AG04450 (cell line): ENCODE data around the gene XKR7. TPM values are rescaled to one million over a fixed set of nuclear protein-coding genes. Genes with fewer than 3 reads are reported as not detected.

Source experiments
- CTCF ChIA-PET: fragments of 300-600, 350-600 bp; formaldehyde crosslinking; extraction: SDS; loops from one replicate; lab custom pipeline; 2022; ENCODE audit warnings: antibody characterized with exemption, inconsistent platforms; lab: Charles Lee
- POLR2A ChIA-PET: fragments of 350-600 bp; formaldehyde crosslinking; extraction: SDS; loops from one replicate; lab custom pipeline; 2021; ENCODE audit warnings: antibody characterized with exemption, inconsistent platforms; lab: Yijun Ruan, JAX
- DNase-seq: peaks from one replicate; pipeline ENCODE4 v3.0.0-alpha.2; 2011; ENCODE audit warnings: low read depth, low spot score
- H3K27ac ChIP-seq: one replicate; pipeline ENCODE4 v1.5.1; 2012; ENCODE audit warnings: low read depth, low read length, control low read depth
- H3K27me3 ChIP-seq: one replicate; pipeline ENCODE4 v1.6.0; 2012; ENCODE audit warnings: low read length; ENCODE audit not compliant: control insufficient read depth, insufficient read depth
- H3K4me3 ChIP-seq: 2 replicates; pipeline ENCODE4 v1.5.1; 2011; ENCODE audit warnings: mild to moderate bottlenecking, low read depth, low read length, control low read depth
- H3K9me3 ChIP-seq: 2 replicates; pipeline ENCODE4 v1.5.1; 2012; ENCODE audit warnings: low read length; ENCODE audit not compliant: control insufficient read depth, insufficient read depth
- polyA plus RNA-seq: library from polyadenylated mRNA; depleted of rRNA; stranded (reverse); fragments of >200 nt; gene quantifications from 2 replicates; pipeline ENCODE4 v1.2.3, GENCODE V29; 2011
- TF ChIP-seq, protein P1 (sequence below): IDR thresholded peaks from 2 replicates; pipeline ENCODE4 v1.5.1; 2011; ENCODE audit warnings: low read depth, low read length, control low read depth, inconsistent platforms

Gene XKR7
- polyA plus RNA-seq, 1 experiment, result not detected

DNA sequence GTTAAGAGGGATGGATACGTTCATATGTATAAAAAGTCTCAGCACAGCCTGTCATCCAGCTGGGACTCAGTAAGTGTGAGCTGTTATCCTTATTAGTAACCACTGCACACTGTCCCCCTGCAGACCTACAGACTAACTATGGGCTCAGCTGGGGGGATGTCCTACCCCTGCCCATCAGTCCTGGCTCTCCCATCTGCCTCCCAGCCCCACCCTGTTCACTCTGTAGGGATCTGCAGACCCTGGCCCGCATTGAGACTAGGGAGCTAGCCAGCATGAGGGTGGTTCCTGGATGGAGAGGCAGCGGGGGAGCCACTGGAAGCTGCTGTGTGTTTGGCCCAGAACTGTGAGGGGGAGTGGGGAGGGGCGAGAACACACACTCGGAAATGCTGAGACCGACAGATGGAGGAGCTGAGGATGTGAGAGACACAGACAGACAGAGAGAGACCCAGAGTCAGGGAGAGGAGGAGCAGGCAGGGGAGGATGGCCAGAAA is 17.1 kb downstream of the XKR7 start:
- Histone ChIP-seq H3K27me3 (peaks cover 7% of the 10 kb centered on the region), H3K4me3 (no peak overlapping the region), H3K27ac (no peak overlapping the region), H3K9me3 (no peaks in the 10 kb centered on the region)
- ChIA-PET POLR2A (no interaction called here), CTCF (no interaction called here)
- DNase-seq, result no peak
- TF ChIP-seq, protein P1, sequence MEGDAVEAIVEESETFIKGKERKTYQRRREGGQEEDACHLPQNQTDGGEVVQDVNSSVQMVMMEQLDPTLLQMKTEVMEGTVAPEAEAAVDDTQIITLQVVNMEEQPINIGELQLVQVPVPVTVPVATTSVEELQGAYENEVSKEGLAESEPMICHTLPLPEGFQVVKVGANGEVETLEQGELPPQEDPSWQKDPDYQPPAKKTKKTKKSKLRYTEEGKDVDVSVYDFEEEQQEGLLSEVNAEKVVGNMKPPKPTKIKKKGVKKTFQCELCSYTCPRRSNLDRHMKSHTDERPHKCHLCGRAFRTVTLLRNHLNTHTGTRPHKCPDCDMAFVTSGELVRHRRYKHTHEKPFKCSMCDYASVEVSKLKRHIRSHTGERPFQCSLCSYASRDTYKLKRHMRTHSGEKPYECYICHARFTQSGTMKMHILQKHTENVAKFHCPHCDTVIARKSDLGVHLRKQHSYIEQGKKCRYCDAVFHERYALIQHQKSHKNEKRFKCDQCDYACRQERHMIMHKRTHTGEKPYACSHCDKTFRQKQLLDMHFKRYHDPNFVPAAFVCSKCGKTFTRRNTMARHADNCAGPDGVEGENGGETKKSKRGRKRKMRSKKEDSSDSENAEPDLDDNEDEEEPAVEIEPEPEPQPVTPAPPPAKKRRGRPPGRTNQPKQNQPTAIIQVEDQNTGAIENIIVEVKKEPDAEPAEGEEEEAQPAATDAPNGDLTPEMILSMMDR, result no peak

DNA sequence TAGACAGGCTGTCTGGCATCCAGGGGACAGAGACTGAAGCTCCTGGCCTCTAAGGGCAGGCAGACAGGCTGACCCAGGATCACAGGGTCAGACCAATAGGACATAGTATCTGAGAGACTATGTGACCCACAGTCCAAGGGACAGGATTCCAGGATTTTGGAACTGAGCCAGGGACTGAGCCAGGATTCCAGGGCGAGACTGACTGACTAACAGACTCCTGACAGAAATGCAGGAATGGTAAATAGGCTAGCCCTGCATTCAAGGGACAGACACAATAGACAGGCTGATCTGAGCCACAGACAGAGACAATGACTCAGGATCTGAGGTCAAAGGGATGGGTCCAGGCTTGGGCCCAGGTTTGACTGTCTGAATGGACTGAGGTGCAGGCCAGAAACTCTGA is 19.8 kb downstream of the XKR7 start:
- H3K27ac ChIP-seq, result no peak overlapping the region
- H3K27me3 ChIP-seq, result peaks cover 12% of the 10 kb centered on the region
- TF ChIP-seq, protein P1, result no peak
- CTCF ChIA-PET, result no interaction called here
- no peak for DNase-seq
- no peak overlapping the region for H3K4me3 ChIP-seq
- no peaks in the 10 kb centered on the region for H3K9me3 ChIP-seq
- POLR2A ChIA-PET, result no interaction called here

DNA sequence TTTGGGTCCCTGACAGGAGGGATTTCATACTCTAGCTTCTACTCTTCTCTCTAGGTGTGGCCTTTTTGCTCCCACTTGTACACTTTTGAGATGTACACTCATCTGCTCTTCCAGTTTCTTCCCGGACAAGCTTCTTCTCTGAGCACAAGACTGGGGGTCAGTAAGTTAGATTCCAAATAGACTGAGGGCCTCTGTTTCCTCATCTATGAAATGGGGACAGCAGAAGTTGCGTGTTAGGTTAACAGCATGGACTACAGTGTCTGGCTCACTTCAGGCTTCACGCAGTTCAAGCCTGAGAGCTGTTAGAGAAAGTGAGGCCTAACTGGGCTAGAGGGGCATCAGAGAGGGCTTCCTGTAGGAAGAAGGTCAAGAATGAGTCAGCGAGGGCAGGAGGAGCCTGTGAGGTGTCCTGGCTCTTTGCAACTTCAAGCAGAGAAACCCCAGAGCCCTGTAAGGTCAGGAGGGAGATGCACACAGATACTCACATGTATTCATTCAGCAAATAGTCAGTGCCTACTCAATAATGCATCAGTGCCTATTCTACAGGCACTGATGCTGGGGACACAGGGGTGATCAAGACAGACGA is 20.6 kb downstream of the XKR7 start:
- H3K9me3 ChIP-seq, result no peaks in the 10 kb centered on the region
- TF ChIP-seq, protein P1, result no peak
- CTCF ChIA-PET, result no interaction called here
- H3K27me3 ChIP-seq, result peaks cover 19% of the 10 kb centered on the region
- POLR2A ChIA-PET, result no interaction called here
- no peak overlapping the region for H3K4me3 ChIP-seq
- H3K27ac ChIP-seq, result no peak overlapping the region
- no peak for DNase-seq

DNA sequence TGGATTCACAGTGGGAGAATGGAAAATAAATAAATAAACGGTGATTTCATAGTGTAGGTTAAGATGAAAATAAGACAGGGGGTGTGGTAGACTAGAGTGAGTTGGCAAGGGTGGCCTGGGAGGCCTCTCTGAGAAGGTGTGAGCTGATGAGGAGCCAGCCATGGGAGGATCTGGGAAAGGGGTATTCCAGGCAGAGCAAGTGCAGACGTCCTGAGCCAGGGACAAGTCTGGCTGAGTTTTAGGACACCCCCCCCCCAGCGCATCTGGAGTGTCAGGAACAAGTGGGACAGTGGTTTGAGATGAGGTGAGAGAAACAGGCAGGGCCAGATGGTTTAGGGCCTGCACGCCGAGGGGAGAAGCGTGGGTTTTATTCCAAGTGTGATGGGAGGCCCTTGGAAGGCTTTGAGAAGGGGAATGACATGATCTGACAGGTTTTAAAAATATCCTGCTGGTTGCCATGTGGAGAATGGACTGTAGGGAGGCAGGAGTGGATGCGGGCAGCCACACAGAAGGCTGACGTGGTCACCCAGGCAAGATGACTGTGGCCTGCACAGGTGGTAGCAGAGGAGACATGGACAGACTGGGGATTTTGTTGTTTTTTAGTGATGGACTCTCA is 21.2 kb downstream of the XKR7 start:
- no peak for DNase-seq
- no peak overlapping the region for H3K4me3 ChIP-seq
- peaks cover 25% of the 10 kb centered on the region for H3K27me3 ChIP-seq
- CTCF ChIA-PET, result no interaction called here
- TF ChIP-seq, protein P1, result no peak
- no peak overlapping the region for H3K27ac ChIP-seq
- POLR2A ChIA-PET, result no interaction called here
- no peaks in the 10 kb centered on the region for H3K9me3 ChIP-seq

DNA sequence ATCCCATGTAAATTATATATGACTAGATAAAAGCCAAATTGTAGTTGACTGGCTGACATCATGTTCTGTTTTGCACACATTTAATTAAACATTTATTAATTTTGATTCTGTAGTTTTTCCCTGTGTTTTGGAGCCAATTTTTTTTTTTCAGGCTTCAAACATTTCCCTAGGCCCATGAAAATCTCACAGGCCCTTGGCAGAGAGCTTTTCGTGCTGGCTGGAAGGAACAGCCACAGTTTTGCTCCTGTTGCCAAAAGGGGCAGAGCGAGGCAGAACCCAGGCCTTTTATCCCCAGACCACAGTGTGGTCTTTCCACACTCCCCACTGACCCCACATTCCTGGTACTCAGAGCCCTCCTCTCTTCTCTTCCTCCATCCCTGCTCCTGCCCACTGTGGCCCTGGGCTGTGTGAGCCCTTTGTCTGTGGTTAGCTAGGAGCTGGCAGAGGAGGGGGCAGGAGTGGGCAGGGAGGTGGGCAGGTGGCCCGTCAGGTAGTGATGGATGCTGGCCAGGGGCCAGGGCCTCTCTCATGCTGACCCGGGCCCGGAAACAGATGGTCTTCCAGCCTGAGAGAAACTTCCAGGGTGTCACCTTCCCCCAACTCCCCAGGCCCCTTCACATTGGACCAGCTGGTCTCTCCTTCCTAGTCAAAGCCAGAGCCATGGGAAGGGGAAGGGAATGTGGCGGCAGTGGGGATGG is 22.8 kb downstream of the XKR7 start:
- POLR2A ChIA-PET, result no interaction called here
- TF ChIP-seq, protein P1, result no peak
- Histone ChIP-seq H3K9me3 (no peaks in the 10 kb centered on the region; the same call in 1 of the 2 replicates), H3K27me3 (peaks cover 34% of the 10 kb centered on the region), H3K27ac (no peak overlapping the region), H3K4me3 (no peak overlapping the region)
- DNase-seq, result no peak
- CTCF ChIA-PET, result interaction anchor here (0.6 to 1.2 kb wide), 5 partner anchors 27 to 168 kb away, joined by 3 to 5 read pairs (median 3); partner anchors contain the start of gene PDRG1
